HG03066 (cell line): ENCODE data around the gene ARSG.
"Not testable (repeated sequence)": the region's sequence is repeated elsewhere in the genome, so short reads cannot be mapped to it uniquely, and the experiment has no call there.

Experiments used
- ATAC-seq: cut with Tn5 transposase; IDR thresholded peaks from one replicate; pipeline ENCODE4 v1.9.1; 2021; ENCODE audit warnings: low read depth; ENCODE audit not compliant: unreplicated experiment

ARSG gene

DNA sequence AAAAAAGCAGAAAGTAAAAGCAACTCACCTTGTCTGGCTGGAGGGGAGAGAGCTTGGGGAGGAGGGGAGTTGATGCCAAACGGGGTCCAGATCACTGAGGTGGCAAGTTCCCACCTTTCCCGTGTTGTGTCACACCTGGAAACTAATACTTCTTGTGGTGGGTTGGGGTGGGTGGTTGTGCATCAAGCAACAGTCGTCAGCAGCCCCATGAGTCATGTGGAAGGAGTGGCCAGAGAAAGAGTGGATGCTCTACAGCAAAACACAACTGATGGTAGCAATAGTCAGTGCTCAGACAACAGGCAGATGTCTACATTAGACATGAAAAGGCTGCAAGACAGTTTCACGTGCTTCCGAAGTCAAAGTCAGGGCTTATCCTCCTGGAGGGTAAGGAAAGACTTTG, 35.4 kb downstream of the ARSG start:
- no peak for ATAC-seq

- no peak for ATAC-seq
Measured at GRCh38 chr17:68327823-68328557, 36.7 kb downstream of the ARSG start.

GRCh38 chr17:68328676-68329075, 37.4 kb downstream of the ARSG start:
- no peak for ATAC-seq

DNA sequence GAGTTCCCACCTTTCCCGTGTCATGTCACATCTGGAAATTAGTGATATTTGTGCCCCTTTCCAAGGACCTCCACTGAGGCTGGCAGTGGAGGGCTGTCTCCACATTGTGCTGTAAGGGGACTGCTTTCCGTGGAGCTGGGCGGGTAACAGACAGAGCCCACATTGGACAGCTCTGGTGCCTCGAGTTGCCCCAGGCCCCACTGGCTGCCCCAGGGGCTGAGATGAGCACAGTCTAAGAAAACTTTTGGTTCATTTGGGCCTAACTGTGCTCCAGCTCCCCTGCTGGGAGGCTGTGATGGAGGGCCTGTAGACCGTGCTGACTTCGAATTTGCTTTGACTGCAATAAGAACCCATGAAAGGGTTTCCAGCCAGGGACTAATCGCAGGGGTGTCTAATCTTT, 38.0 kb downstream of the ARSG start:
- ATAC-seq, result no peak

- not testable (repeated sequence) for ATAC-seq
Measured at GRCh38 chr17:68331932-68332331, 40.6 kb downstream of the ARSG start.

DNA sequence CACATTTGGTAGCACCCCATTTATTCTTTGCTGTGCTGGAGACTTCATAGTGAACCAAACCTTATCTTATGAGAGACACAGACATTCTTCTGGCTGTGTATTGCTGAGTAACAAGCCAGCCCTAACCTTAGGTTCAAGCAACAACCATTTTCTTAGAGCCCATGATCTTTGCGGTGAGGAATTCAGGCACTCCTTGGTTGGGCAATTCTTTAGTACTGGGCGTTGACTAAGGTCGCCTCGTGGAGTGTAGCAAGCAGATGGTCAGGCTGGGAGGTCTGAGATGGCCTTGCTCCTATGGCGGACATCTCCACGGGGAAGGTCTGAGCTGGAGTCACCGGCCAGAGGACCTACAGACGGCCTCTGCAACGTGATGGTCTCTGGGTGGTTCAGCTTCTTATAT, 43.1 kb downstream of the ARSG start:
- ATAC-seq, result no peak

DNA sequence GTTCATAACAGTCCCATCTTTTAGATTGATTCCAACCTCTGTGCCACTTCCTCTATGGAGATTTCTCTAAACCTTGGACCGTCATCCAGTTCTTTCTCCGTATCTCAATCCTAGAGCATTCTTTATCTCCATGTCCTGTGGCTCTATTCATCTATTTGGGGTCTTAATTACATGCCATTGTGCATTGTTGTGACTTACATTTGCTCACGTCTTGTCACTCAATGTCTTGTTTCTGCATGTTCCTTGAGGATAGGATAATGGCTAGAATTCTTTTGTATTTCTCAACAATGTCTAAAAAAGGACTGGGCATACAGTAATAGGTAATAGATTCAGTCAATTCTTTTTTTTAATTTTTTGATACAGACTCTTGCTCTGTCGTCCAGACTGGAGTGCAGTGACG, 50.2 kb downstream of the ARSG start:
- no peak for ATAC-seq

GRCh38 chr17:68343976-68344375, 52.7 kb downstream of the ARSG start:
- ATAC-seq, result no peak

DNA sequence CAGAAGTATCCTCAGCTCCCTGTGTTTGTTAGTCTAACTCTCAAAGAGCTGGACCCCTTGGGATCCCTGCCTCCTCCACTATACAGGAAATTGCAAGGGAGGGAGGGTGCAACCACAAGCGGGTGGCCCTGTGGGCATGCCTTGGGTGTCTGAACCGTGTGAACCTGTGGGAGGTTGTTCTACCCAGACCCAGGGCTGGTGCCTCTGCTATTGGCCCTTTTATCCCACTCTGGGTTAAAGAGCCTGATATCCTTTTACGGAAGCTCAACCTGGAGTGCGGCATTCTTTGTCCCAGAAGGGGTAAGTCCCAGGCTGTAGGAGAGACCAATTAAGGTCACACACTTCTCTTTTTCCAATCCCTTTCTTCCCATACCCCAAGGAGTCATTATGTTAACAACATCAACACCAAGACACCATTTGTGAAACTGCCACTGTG, 53.4 kb downstream of the ARSG start:
- no peak for ATAC-seq

GRCh38 chr17:68346448-68346847, 55.2 kb downstream of the ARSG start:
- peak; percentile 59 for ATAC-seq

- no peak for ATAC-seq
Measured at GRCh38 chr17:68347380-68347779, 56.1 kb downstream of the ARSG start.

DNA sequence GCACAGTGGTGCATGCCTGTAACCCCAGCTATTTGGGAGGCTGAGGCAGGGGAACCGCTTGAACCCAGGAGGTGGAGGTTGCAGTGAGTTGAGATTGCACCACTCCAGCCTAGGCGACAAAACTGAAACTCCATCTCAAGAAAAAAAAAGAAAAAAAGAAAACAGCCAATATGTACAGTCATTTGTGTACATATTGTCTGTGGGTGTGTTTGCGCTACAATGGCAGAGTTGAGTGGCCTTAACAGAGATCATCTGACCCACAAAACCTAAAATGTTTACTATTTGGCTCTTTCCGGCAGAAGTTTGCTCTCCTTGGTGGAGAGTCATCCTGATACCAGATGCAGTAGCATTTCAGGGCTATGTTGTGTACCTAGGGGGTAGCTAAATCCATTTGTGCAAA, 57.9 kb downstream of the ARSG start:
- ATAC-seq, result no peak

DNA sequence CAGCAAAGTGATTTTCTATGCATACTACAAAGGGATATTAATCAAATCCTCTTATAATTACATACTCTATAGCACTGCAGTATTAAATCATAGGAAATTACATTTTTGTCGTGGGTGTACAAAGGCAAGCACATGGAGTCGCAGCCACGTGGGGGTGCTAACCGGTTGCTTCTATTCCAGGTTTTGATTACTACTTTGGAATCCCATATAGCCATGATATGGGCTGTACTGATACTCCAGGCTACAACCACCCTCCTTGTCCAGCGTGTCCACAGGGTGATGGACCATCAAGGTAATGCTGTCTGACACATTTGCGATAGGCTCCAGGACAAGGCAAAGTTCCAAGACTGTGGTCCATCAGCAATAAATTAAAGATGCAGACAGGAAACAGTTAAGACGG, 60.1 kb downstream of the ARSG start:
- ATAC-seq, result no peak

GRCh38 chr17:68352041-68352440, 60.7 kb downstream of the ARSG start:
- ATAC-seq, result no peak

- not testable (repeated sequence) for ATAC-seq
Measured at GRCh38 chr17:68352671-68353070, 61.4 kb downstream of the ARSG start.

GRCh38 chr17:68353111-68353521, 61.8 kb downstream of the ARSG start:
- no peak for ATAC-seq

- ATAC-seq, result not testable (repeated sequence)
Measured at GRCh38 chr17:68354311-68354710, 63.0 kb downstream of the ARSG start.

DNA sequence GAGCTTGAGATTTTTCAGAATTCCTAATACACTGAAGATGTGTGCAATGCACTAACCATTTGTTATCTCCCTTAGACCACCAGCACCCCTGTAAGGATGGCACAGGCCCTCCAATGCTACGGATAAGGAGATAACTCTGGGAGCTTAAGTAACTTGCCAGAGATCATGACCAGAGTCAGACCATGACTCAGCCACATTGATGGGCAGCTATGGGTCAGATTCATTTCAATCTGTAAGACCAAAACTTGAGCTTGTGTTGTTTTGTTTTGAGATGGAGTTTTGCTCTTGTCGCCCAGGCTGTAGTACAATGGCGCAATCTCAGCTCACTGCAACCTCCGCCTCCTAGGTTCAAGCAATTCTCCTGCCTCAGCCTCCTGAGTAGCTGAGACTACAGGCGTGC, 63.8 kb downstream of the ARSG start:
- ATAC-seq, result not testable (repeated sequence)

DNA sequence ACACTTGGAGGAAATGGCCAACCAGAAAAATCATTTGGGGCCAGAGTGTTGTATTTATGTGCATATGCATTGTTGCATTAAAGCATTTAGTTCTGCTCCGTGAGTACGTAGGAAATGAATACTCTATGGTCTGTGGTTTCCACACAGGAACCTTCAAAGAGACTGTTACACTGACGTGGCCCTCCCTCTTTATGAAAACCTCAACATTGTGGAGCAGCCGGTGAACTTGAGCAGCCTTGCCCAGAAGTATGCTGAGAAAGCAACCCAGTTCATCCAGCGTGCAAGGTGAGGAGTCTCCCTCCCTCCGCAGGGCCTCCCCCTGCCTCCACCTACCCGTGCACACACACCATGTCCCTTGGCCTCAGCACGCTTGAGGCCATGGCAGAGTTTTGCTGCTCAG, 65.2 kb downstream of the ARSG start:
- peak; percentile 85 for ATAC-seq

GRCh38 chr17:68356949-68357455, 65.7 kb downstream of the ARSG start:
- no peak for ATAC-seq

DNA sequence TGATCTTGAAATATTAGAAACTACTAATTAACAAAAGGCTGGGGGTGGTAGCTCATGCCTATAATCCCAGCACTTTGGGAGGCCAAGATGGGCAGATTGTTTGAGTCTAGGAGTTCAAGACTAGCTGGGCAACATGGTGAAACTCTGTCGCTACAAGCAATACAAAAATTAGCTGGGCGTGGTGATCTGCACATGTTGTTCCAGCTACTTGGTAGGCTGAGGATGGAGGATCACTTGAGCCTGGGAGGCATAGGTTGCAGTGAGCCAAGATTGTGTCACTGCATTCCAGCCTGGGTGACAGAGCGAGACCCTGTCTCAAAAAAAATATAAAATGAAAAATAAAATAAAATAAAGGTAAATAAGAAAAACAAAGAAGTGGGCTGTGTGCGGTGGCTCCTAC, 66.6 kb downstream of the ARSG start:
- no peak for ATAC-seq

DNA sequence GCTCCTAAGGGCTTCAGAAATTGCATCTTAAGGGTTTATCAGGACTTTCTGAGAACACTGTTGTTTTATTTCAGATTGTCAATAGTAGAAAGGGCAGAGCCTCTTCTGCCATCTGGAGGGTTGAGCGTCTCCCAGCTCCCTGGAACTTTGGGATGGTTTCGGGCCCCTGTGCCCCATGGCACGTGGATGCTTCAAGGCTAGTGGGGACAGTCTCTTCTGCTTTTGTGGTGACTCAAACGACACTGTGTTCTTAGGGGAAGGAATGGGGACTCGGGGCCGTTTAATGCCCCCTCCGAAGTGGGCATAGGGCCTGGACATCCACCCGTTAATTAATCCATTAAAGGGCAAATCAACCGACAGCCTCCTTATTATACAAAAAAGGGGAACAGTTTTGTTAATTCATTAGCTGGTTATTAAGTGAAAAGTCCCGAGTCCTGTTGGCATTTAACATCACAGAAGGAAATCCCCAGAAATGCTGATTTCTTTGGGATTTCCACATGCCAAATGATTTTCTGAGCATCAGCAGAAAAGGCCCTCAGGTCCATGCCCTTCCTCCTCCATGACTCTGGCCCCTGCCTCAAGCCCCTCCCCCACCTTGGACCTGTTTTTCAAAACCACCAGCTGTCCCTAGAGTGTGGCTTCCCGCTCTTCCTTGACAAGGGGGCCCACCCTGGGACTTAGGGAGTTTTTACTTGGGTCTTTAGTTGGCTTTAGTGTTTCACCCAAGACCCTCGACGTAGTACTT, 68.7 kb downstream of the ARSG start:
- no peak for ATAC-seq
